Endothelial cell of umbilical vein (primary cell): Measurements from ENCODE around the gene NCOA3. TPM values are rescaled to one million over a fixed set of nuclear protein-coding genes. Genes with fewer than 3 reads are reported as not detected.

Experiments used
- BruUV-seq: library from RNA; stranded (reverse); fragments of 400-500 nt; replicated peaks from 2 replicates; lab custom pipeline; 2021; lab: Mats Ljungman, UMichigan
- CTCF ChIA-PET: fragments of 300-600, 350-600 bp; sonication (Branson Sonifier 250); formaldehyde crosslinking; loops from one replicate; lab custom pipeline; 2021; ENCODE audit warnings: antibody characterized with exemption, inconsistent platforms; lab: Charles Lee
- POLR2A ChIA-PET: fragments of 300-600, 350-600 bp; sonication (Branson Sonifier 250); formaldehyde crosslinking; loops from one replicate; lab custom pipeline; 2021; ENCODE audit warnings: antibody characterized with exemption, inconsistent platforms; lab: Charles Lee
- DNase-seq: peaks from one replicate; pipeline ENCODE4 v3.0.0-alpha.2; 2011; ENCODE audit warnings: low read depth, low spot score
- FAIRE-seq: peaks from 2 replicates; lab custom pipeline; 2011; peaks lifted over from hg19 to GRCh38; lab: Jason Lieb, UNC
- H2AFZ ChIP-seq: 2 replicates; pipeline ENCODE4 v1.6.0; 2012; ENCODE audit warnings: low read depth, low read length, control low read depth, inconsistent platforms
- H3K27ac ChIP-seq: 2 replicates; pipeline ENCODE4 v1.5.1; 2011; ENCODE audit warnings: low read depth, mild to moderate bottlenecking, control low read depth, low read length, moderate library complexity; ENCODE audit not compliant: insufficient read depth
- H3K27me3 ChIP-seq, 2 experiments: 2 replicates each; pipeline versions ENCODE4 v1.6.0 to v1.6.1; 2011; ENCODE audit warnings: low read length in 2 of 2, mixed read lengths in 1 of 2; ENCODE audit not compliant: control insufficient read depth in 2 of 2, insufficient read depth in 2 of 2
- H3K36me3 ChIP-seq, 2 experiments: 2 replicates in 1 of 2; 3 replicates in 1 of 2; pipeline ENCODE4 v1.5.1; 2011; ENCODE audit warnings: low read length in 2 of 2, mild to moderate bottlenecking in 1 of 2, moderate library complexity in 1 of 2; ENCODE audit not compliant: control insufficient read depth in 2 of 2, insufficient read depth in 2 of 2; ENCODE audit errors: extremely low read depth in 1 of 2
- H3K4me1 ChIP-seq: 3 replicates; pipeline ENCODE4 v1.5.1; 2011; ENCODE audit warnings: mild to moderate bottlenecking, low read length; ENCODE audit not compliant: control insufficient read depth, insufficient read depth; ENCODE audit errors: extremely low read depth
- H3K4me2 ChIP-seq: 2 replicates; pipeline ENCODE4 v1.6.1; 2011; ENCODE audit warnings: low read length, control low read depth, mixed read lengths; ENCODE audit not compliant: insufficient read depth
- H3K4me3 ChIP-seq, 3 experiments: fragments of 200-600 bp in 1 of 3; sonication (generic), shearing (Covaris generic) in 1 of 3; replicated peaks in 1 of 3; 2 replicates each; pipeline ENCODE4 v1.5.1; 2011 to 2016; ENCODE audit warnings: control low read depth in 3 of 3, low read length in 3 of 3, mild to moderate bottlenecking in 2 of 3, inconsistent platforms in 1 of 3, low read depth in 1 of 3, moderate library complexity in 1 of 3; ENCODE audit not compliant: insufficient read depth in 1 of 3
- H3K79me2 ChIP-seq: 2 replicates; pipeline ENCODE4 v1.6.0; 2012; ENCODE audit warnings: low read length, inconsistent platforms; ENCODE audit not compliant: control insufficient read depth, insufficient read depth
- H3K9ac ChIP-seq: replicated peaks from 2 replicates; pipeline ENCODE3; 2011; ENCODE audit warnings: low read length, control low read depth; ENCODE audit not compliant: insufficient read depth; ENCODE audit errors: extremely low read depth
- H3K9me1 ChIP-seq: replicated peaks from 3 replicates; pipeline ENCODE4 v1.6.0; 2011; ENCODE audit warnings: mild to moderate bottlenecking, low read length; ENCODE audit not compliant: control insufficient read depth, insufficient read depth; ENCODE audit errors: extremely low read depth
- H3K9me3 ChIP-seq: replicated peaks from 2 replicates; pipeline ENCODE4 v1.5.1; 2012; ENCODE audit warnings: low read length, inconsistent platforms; ENCODE audit not compliant: control insufficient read depth, insufficient read depth
- H4K20me1 ChIP-seq: replicated peaks from 2 replicates; pipeline ENCODE3; 2011; ENCODE audit warnings: mild to moderate bottlenecking, low read length; ENCODE audit not compliant: control insufficient read depth, insufficient read depth; ENCODE audit errors: extremely low read depth
- EZH2 ChIP-seq: IDR thresholded peaks from 2 replicates; pipeline ENCODE4 v1.6.1; 2012; ENCODE audit warnings: borderline replicate concordance, low read depth, mild to moderate bottlenecking, moderate library complexity, low read length, inconsistent platforms; ENCODE audit not compliant: severe bottlenecking
- FOS ChIP-seq: IDR thresholded peaks from 2 replicates; pipeline ENCODE4 v1.6.1; 2011; ENCODE audit warnings: mild to moderate bottlenecking, low read length, moderate library complexity, borderline replicate concordance; ENCODE audit not compliant: insufficient read depth
- GATA2 ChIP-seq: IDR thresholded peaks from 2 replicates; pipeline ENCODE4 v1.7.0; 2011; ENCODE audit warnings: low read depth, mild to moderate bottlenecking, moderate library complexity, mixed read lengths, low read length; ENCODE audit not compliant: insufficient read length, insufficient read depth
- JUN ChIP-seq: IDR thresholded peaks from 2 replicates; pipeline ENCODE4 v1.6.1; 2011; ENCODE audit warnings: borderline replicate concordance, low read depth; ENCODE audit not compliant: insufficient read length, insufficient read depth
- MYC ChIP-seq: IDR thresholded peaks from one replicate; pipeline ENCODE4 v1.6.1; 2011; ENCODE audit warnings: mild to moderate bottlenecking, low read depth, low read length
- POLR2A ChIP-seq: IDR thresholded peaks from 2 replicates; pipeline ENCODE4 v1.6.1; 2012; ENCODE audit warnings: low read depth, mild to moderate bottlenecking, control low read depth, low read length
- POLR2AphosphoS5 ChIP-seq: IDR thresholded peaks from 2 replicates; pipeline ENCODE4 v1.6.1; 2012; ENCODE audit warnings: low read depth, mild to moderate bottlenecking, control low read depth, low read length, moderate library complexity; ENCODE audit not compliant: insufficient read depth
- dilution Hi-C: fragments of 300-500 bp; cut with MboI; formaldehyde crosslinking; loops from one replicate; pipeline ENCODE4 v1.15.0; 2019; ENCODE audit warnings: low sequenced_read_pairs; ENCODE audit not compliant: extremely low pct_ligation_motif_present
- intact Hi-C: fragments of 100-400 bp; cut with micrococcal nuclease; formaldehyde crosslinking; loops from one replicate; pipeline ENCODE4 v1.10.0; 2022
- polyA plus RNA-seq, 4 experiments: library from polyadenylated mRNA; depleted of rRNA in 3 of 4; stranded (reverse) in 3 of 4; unstranded in 1 of 4; fragments of >200 nt; gene quantifications; 2 replicates each; pipeline versions ENCODE4 v1.2.1 to v1.2.3, GENCODE V29; 2011 to 2012; ENCODE audit warnings: missing spikeins in 1 of 4
- total RNA-seq: library from RNA; stranded (reverse); gene quantifications from 2 replicates; pipeline ENCODE4 v1.2.3, GENCODE V29; 2021
- TF ChIP-seq, protein P1 (sequence below): IDR thresholded peaks from 2 replicates; pipeline ENCODE4 v1.6.1; 2011; ENCODE audit not compliant: insufficient read depth, insufficient read length
- TF ChIP-seq, protein P2 (sequence below), 2 donors: IDR thresholded peaks; 1 replicate in 1 of 2; 2 replicates in 1 of 2; pipeline ENCODE4 v1.5.1; 2011; ENCODE audit warnings: low read length in 2 of 2, mild to moderate bottlenecking in 2 of 2, moderate library complexity in 2 of 2, control low read depth in 1 of 2, inconsistent platforms in 1 of 2, low read depth in 1 of 2; ENCODE audit not compliant: insufficient read depth in 1 of 2; ENCODE audit errors: extremely low read depth in 1 of 2

Gene NCOA3
- total and polyA plus RNA-seq, 2 donors (not counting 3 experiments of a cell fraction or from before 2014, with no cell fraction given): 12.0 to 35.6 TPM

DNA sequence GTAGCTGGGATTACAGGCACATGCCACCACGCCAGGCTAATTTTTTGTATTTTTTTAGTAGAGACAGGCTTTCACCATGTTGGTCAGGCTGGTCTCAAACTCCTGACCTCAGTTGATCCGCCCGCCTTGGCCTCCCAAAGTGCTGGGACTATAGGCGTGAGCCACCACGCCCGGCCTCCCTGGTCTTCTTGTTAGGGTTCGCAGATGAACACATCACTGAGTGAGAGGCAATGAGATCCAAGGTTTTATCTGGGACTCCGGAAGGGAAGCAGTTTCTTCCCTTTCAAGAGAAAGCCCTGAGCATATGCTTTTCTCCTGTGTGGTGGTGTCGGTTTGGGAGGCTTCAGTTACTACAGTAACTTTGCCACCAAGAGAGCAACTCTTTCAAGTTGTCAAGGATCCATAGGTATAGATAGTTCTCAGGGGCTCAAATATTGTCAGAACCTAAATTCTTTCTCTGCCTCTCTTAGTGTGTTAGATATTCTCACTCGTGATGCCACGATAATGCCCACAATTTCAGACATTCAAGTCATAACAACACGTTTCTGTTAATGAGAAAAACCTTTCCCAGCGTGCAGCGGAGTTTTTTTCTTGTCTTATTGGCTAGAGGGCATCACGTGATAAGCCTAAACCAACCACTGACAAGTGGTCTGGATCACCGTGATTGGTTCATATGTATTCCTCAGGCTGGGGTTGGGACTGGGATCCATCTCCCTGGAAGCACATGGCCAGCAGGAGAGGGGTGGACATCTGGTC is 36.2 kb upstream of the NCOA3 start:
- Histone ChIP-seq H2AFZ (no peak overlapping the region), H3K27ac (no peak overlapping the region), H3K9me1 (no peaks in the 10 kb centered on the region), H4K20me1 (no peaks in the 10 kb centered on the region), H3K4me2 (no peak overlapping the region), H3K79me2 (no peaks in the 10 kb centered on the region), H3K4me1 (peaks cover 6% of the 10 kb centered on the region), H3K9ac (no peak overlapping the region), H3K4me3 (no peak overlapping the region), H3K36me3 (no peaks in the 10 kb centered on the region), H3K9me3 (no peaks in the 10 kb centered on the region), H3K27me3 (no peaks in the 10 kb centered on the region)
- ChIA-PET POLR2A (no interaction called here), CTCF (no interaction called here)
- no peak for TF ChIP-seq FOS
- no peak for TF ChIP-seq JUN
- no peak for TF ChIP-seq MYC
- TF ChIP-seq POLR2A: no peak
- TF ChIP-seq, protein P1, sequence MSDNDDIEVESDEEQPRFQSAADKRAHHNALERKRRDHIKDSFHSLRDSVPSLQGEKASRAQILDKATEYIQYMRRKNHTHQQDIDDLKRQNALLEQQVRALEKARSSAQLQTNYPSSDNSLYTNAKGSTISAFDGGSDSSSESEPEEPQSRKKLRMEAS: no peak
- TF ChIP-seq EZH2: no peak
- no peak for TF ChIP-seq POLR2AphosphoS5
- TF ChIP-seq, protein P2, sequence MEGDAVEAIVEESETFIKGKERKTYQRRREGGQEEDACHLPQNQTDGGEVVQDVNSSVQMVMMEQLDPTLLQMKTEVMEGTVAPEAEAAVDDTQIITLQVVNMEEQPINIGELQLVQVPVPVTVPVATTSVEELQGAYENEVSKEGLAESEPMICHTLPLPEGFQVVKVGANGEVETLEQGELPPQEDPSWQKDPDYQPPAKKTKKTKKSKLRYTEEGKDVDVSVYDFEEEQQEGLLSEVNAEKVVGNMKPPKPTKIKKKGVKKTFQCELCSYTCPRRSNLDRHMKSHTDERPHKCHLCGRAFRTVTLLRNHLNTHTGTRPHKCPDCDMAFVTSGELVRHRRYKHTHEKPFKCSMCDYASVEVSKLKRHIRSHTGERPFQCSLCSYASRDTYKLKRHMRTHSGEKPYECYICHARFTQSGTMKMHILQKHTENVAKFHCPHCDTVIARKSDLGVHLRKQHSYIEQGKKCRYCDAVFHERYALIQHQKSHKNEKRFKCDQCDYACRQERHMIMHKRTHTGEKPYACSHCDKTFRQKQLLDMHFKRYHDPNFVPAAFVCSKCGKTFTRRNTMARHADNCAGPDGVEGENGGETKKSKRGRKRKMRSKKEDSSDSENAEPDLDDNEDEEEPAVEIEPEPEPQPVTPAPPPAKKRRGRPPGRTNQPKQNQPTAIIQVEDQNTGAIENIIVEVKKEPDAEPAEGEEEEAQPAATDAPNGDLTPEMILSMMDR (IDR thresholded peaks at IDR 0.05; ENCODE audit: extremely low read depth in 1 of 2, insufficient read depth in 1 of 2, low read depth in 1 of 2, low read length in 2 of 2): no peak
- TF ChIP-seq GATA2: no peak
- DNase-seq (no peak), FAIRE-seq (no peak)
- no TSS peak for BruUV-seq
- intact Hi-C loops (loop anchor here (2.0 to 10.0 kb wide), 3 partner anchors 35 to 269 kb away; partner anchors contain the start of gene NCOA3), dilution Hi-C loops (no loop called here)
